Measurements from ENCODE around the gene DNASE1L3.

DNASE1L3 gene

GRCh38 chr3:58176827-58177489 lies 33.8 kb downstream of the DNASE1L3 start:
- DNase-seq = no peak

GRCh38 chr3:58176185-58176530 lies 34.6 kb downstream of the DNASE1L3 start:
- no peak for DNase-seq

GRCh38 chr3:58175437-58176184 lies 35.2 kb downstream of the DNASE1L3 start:
- DNase-seq = no peak

GRCh38 chr3:58175187-58175436 lies 35.7 kb downstream of the DNASE1L3 start:
- no peak for DNase-seq

- peak; percentile 31 for DNase-seq
Observed at GRCh38 chr3:58173669-58174398, 36.9 kb downstream of the DNASE1L3 start.

GRCh38 chr3:58173029-58173668 lies 37.6 kb downstream of the DNASE1L3 start:
- no peak for DNase-seq

- DNase-seq = no peak
Observed at GRCh38 chr3:58171126-58171525, 39.6 kb downstream of the DNASE1L3 start.

GRCh38 chr3:58170376-58170775 lies 40.4 kb downstream of the DNASE1L3 start:
- no peak for DNase-seq

GRCh38 chr3:58169371-58169770 lies 41.4 kb downstream of the DNASE1L3 start:
- no peak for DNase-seq

- no peak for DNase-seq
Observed at GRCh38 chr3:58168498-58168897, 42.3 kb downstream of the DNASE1L3 start.

GRCh38 chr3:58167431-58168351 lies 43.1 kb downstream of the DNASE1L3 start:
- DNase-seq = peak; percentile 47

- DNase-seq = no peak
Observed at GRCh38 chr3:58164906-58165821, 45.6 kb downstream of the DNASE1L3 start.

- DNase-seq = no peak
Observed at GRCh38 chr3:58164199-58164879, 46.4 kb downstream of the DNASE1L3 start.

GRCh38 chr3:58163234-58163633 lies 47.5 kb downstream of the DNASE1L3 start:
- DNase-seq = no peak

- no peak for DNase-seq
Observed at GRCh38 chr3:58161435-58162398, 49.1 kb downstream of the DNASE1L3 start.

GRCh38 chr3:58160399-58160798 lies 50.4 kb downstream of the DNASE1L3 start:
- no peak for DNase-seq

GRCh38 chr3:58158442-58159153 lies 52.2 kb downstream of the DNASE1L3 start:
- DNase-seq = no peak

- DNase-seq = no peak
Observed at GRCh38 chr3:58157700-58158099, 53.1 kb downstream of the DNASE1L3 start.

GRCh38 chr3:58155838-58156237 lies 54.9 kb downstream of the DNASE1L3 start:
- DNase-seq = no peak

All from CD4-positive, alpha-beta T cell treated with Interleukin-21 for 1 hour (primary cell).